Ishikawa (cell line): Measurements from ENCODE around the gene WNT4.

ENCODE experiments used
- CEBPB ChIP-seq: IDR thresholded peaks from 2 replicates; pipeline ENCODE4 v1.6.1; 2012
- CREB1 ChIP-seq: IDR thresholded peaks from 2 replicates; pipeline ENCODE4 v1.6.1; 2012; ENCODE audit warnings: low read depth
- EGR1 ChIP-seq: IDR thresholded peaks from 2 replicates; pipeline ENCODE4 v1.6.1; 2012
- EP300 ChIP-seq: IDR thresholded peaks from 2 replicates; pipeline ENCODE4 v1.6.1; 2012; ENCODE audit warnings: borderline replicate concordance
- FOXM1 ChIP-seq: IDR thresholded peaks from 2 replicates; pipeline ENCODE4 v1.6.1; 2012; ENCODE audit warnings: low read depth, borderline replicate concordance
- MAX ChIP-seq: IDR thresholded peaks from 2 replicates; pipeline ENCODE4 v1.6.1; 2012
- NFIC ChIP-seq: IDR thresholded peaks from 2 replicates; pipeline ENCODE4 v1.6.1; 2012
- RAD21 ChIP-seq: IDR thresholded peaks from 2 replicates; pipeline ENCODE4 v1.6.1; 2012; ENCODE audit warnings: low read depth
- REST ChIP-seq: IDR thresholded peaks from 2 replicates; pipeline ENCODE4 v1.6.1; 2012; ENCODE audit warnings: low read depth, mild to moderate bottlenecking
- TAF1 ChIP-seq: IDR thresholded peaks from 2 replicates; pipeline ENCODE4 v1.6.1; 2012; ENCODE audit warnings: low read depth, mild to moderate bottlenecking
- TCF12 ChIP-seq: IDR thresholded peaks from 2 replicates; pipeline ENCODE4 v1.6.1; 2012; ENCODE audit warnings: low read depth
- TEAD4 ChIP-seq: IDR thresholded peaks from 2 replicates; pipeline ENCODE4 v1.6.1; 2012
- USF1 ChIP-seq: IDR thresholded peaks from 2 replicates; pipeline ENCODE4 v1.6.1; 2012
- YY1 ChIP-seq: IDR thresholded peaks from 2 replicates; pipeline ENCODE4 v1.6.1; 2012; ENCODE audit warnings: low read depth
- ZBTB7A ChIP-seq: IDR thresholded peaks from 2 replicates; pipeline ENCODE4 v1.6.1; 2012; ENCODE audit warnings: low read depth

Gene WNT4

GRCh38 chr1:22101199-22101598, 41.7 kb downstream of the WNT4 start:
- TF ChIP-seq TAF1 = no peak
- no peak for TF ChIP-seq CEBPB
- no peak for TF ChIP-seq TEAD4
- TF ChIP-seq RAD21 = no peak
- TF ChIP-seq TCF12 = no peak
- no peak for TF ChIP-seq FOXM1
- no peak for TF ChIP-seq EP300
- no peak for TF ChIP-seq YY1
- no peak for TF ChIP-seq CREB1
- no peak for TF ChIP-seq REST
- TF ChIP-seq NFIC = no peak
- TF ChIP-seq ZBTB7A = no peak
- TF ChIP-seq EGR1 = no peak
- no peak for TF ChIP-seq USF1

- no peak for TF ChIP-seq CREB1
Observed at GRCh38 chr1:22100168-22100567, 42.7 kb downstream of the WNT4 start.

GRCh38 chr1:22098752-22099151, 44.1 kb downstream of the WNT4 start:
- no peak for TF ChIP-seq EP300
- no peak for TF ChIP-seq TAF1
- TF ChIP-seq USF1 = no peak
- TF ChIP-seq TCF12 = no peak
- no peak for TF ChIP-seq FOXM1
- TF ChIP-seq NFIC = no peak
- no peak for TF ChIP-seq CEBPB
- TF ChIP-seq MAX = no peak
- no peak for TF ChIP-seq REST
- no peak for TF ChIP-seq EGR1
- no peak for TF ChIP-seq TEAD4
- TF ChIP-seq YY1 = no peak
- no peak for TF ChIP-seq CREB1

GRCh38 chr1:22096463-22096862, 46.4 kb downstream of the WNT4 start:
- no peak for TF ChIP-seq TEAD4
- TF ChIP-seq MAX = no peak
- TF ChIP-seq TAF1 = no peak

- TF ChIP-seq YY1 (no peak), TAF1 (no peak), EGR1 (no peak), FOXM1 (no peak), TCF12 (no peak), NFIC (no peak), CEBPB (no peak), EP300 (no peak), MAX (no peak), TEAD4 (no peak), REST (no peak), USF1 (no peak), ZBTB7A (no peak), CREB1 (no peak)
Observed at GRCh38 chr1:22096036-22096435, 46.9 kb downstream of the WNT4 start.
